GM21529 (cell line): Measurements from ENCODE around the gene KRTAP2-3.
"Not testable (repeated sequence)": the region's sequence is repeated elsewhere in the genome, so short reads cannot be mapped to it uniquely, and the experiment has no call there.

Experiments
- ATAC-seq: cut with Tn5 transposase; IDR thresholded peaks from one replicate; pipeline ENCODE4 v1.9.1; 2021; ENCODE audit not compliant: unreplicated experiment

The KRTAP2-3 gene

DNA sequence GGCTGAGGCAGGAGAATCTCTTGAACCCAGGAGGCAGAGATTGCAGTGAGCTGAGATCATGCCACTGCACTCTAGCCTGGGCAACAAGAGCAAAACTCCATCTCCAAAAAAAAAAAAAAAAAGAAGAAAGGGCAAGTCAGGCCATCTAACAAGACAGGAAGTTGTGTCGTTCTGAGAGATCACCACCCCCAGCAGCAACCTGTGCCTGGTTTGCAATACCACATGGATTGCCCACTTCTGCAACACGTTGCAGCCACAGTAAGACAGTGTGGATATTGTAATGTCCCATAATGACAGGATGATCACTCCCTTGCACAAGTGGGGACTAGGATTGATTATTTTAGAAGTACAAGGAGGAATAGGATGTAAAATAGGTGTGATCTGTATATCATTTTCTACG is 9.1 kb upstream of the KRTAP2-3 start:
- no peak for ATAC-seq

DNA sequence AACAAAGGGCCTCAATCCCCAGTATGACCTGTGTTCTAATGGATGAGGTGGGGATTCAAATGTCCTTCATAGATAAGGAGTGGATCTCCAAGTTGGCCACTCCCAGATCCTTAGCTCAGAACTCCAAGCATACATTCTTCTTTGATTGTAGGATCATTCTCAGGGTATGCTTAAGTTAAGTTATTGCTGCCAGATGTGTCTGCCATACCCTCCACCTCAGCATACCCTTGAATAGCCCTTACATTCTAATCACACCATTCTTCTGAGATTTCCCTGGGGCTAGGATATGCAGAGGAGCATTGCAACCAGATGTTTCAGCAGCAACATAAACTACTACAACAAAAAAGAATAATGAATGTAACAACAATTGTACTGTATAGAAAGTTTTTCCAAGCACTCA is 7.4 kb upstream of the KRTAP2-3 start:
- no peak for ATAC-seq

DNA sequence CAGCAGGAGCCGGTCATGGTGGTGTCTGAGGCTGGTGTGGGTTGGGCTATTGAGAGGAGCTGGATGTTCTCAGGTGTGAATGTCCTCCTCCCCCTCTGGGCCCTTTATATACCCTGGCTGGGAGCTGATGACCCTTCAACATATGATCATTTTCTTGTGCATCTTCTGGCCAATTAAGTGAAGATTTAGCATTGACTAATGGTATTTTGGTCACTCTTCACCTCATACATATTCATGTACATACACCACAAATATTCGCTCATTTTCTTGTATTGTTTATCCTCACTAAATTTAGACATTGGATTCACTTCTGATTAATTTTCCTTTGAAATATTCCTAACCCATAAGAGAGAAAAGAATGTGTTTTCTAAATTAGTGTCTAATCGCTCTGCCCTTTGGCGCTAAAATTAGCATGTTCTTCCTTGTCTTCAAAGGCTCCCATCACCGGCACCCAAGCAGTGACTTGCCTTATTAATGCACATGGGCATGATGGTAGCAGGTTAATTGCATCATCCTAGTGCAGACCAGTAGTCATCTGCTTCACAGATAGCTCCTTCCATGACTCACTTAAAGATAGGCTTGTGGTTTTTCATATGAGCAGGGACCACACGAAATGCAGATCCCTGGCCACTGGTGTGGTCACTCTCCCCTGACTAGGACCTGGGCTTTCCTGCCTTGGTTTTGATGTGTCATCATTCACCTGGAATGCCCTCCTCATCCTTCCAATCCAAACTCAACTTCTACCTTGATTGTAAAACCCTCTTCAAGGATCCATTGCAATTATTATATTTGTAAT is 6.1 kb upstream of the KRTAP2-3 start, which contains the start of gene KRTAP2-4:
Gene KRTAP2-4 (minus strand): TSS at position 51 of the 796 bp plus-strand sequence. CDS start 34 bp downstream, at position 17.
- no peak for ATAC-seq

DNA sequence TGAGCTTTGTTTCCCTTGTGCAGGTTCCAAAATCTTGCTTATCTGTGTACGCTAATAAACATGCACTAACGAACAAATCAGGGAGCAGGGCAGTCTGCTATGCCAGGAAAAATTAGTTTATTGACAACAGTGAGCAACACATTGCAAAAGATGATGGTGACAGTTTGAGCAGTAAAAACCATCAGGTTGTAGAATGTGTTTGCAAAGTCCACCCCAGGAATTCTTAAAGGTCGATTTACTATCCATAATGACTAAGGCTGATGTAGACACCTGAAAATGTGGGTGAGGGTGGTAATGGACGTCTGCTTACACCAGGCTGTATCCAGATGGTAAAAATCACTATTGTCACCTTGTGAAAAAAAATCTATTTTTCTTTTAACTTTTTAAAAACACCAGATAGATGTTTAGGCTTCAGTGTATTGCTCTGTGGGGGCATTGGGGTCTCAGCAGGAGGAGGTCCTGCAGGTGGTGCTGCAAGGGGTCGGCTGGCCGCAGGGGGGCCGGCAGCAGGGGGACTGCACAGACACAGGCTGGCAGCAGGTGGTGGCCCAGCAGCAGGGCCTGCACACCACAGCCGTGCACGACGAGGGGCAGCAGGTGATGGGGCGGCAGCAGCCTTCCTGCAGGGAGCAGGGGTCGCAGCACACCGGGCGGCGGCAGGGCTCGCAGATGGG is 5.2 kb upstream of the KRTAP2-3 start:
- ATAC-seq = not testable (repeated sequence)

DNA sequence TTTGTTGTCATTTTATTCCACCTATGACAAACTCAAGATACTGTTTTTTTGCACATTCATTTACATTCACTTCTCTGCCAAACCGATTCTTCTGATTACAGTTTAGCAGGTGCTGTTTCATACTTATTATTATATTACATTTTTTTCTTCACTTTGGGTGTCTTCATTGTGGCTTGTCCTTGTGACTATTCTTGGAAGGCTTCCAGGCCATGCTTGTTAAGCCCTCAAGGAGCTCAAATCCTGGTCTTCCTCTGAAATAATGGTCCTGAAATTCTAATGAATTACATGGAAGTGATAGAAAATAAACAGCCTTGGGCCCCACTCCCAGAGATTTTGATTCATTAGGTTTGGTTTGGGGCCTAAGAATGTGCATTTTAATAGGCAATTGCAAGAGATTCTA is 4.4 kb upstream of the KRTAP2-3 start:
- no peak for ATAC-seq

DNA sequence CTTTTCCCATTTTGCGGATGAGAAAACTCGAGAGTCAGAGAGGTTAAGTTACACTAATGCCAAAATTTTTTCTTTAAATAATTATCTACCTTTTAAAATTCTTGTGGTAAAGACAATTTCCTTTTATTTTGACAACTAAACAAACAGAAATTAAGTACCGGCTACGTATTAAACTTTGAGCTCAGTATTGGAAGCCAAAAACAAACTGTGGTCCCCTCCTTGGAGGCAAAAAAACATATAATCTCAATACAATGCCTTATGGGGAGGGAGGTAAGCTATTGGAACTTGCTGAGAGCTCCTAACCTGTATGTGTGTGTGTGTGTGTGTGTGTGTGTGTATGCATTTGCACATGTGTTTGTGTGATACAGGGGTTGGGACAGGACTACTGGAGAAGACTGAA is 3.5 kb upstream of the KRTAP2-3 start:
- ATAC-seq = no peak

DNA sequence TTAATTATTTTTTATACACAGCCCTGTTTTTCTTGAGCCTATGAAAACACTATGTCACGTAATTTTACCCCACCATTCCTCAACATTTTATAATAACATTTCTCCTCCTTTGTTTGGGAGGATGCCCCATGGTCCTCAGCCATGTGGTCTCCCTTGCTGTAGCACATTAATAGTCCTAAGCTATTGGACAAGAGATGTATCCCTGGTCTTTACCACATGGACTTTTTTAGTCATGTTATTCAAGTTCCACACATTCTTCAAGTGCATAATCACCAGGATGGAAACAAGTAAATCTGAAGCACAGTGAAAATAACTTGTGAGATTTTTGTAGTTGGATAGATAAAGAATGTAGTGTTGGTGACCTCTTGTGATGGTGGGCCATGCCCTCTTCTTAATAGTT is 2.0 kb upstream of the KRTAP2-3 start:
- no peak for ATAC-seq

DNA sequence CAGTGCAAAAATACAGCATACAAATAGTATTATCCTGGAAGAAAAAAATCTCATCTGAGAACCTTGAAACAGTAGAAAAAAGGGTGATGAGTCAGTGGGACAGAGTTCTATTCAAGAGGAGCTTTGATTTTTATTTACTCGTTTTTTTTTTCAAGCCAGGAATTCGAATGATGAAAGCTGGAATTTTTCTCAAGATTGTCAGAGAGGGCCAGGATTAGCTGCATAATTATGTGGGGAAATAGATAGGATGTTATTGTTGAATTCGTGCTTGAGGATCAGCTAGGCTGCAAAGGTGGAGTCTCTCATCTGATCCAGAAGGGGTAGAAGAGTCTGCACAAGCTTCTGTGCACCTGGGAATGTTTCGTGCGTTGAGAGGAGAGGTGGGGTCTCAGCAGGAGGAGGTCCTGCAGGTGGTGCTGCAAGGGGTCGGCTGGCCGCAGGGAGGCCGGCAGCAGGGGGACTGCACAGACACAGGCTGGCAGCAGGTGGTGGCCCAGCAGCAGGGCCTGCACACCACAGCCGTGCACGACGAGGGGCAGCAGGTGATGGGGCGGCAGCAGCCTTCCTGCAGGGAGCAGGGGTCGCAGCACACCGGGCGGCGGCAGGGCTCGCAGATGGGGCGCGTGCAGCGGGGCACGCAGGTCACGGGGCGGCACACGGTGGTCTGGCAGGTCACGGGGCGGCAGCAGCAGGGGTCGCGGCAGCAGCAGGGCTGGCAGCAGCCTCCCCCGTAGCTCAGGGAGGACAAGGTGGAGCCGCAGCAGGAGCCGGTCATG is 450 bp downstream of the KRTAP2-3 start:
- ATAC-seq = not testable (repeated sequence)

DNA sequence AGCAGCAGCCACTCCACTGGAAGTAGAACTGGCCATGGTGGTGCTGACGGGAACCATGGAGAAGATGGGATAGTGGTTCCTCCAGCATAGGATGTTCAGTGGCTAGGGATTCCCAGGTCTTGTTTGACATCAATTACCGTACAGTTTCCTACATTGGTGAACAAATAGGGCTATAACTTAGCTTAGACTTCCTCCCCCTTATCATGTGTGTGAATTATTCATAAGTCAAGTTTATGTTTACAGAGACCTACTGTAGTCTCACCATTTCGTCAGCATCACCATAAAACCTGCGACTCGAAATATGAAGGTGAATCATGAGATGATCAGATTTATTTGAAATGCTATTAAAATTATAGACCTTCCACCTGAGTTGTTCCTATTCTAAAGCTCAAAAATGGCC is 1.2 kb downstream of the KRTAP2-3 start:
- ATAC-seq = no peak

DNA sequence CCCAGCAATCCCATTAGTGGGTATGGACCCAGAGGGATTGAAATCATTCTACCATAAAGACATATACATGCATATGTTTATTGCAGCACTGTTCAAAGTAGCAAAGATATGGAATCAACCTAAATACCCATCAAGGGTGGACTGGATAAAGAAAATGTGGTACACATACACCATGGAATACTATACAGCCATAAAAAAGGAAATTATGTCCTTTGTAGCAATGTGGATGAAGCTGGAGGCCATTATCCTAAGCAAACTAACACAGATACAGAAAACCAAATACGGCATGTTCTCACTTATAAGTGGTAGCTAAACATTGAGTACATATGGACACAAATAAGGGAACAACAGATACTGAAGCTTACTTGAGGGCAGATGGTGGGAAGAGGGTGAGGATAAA is 2.4 kb downstream of the KRTAP2-3 start:
- no peak for ATAC-seq

DNA sequence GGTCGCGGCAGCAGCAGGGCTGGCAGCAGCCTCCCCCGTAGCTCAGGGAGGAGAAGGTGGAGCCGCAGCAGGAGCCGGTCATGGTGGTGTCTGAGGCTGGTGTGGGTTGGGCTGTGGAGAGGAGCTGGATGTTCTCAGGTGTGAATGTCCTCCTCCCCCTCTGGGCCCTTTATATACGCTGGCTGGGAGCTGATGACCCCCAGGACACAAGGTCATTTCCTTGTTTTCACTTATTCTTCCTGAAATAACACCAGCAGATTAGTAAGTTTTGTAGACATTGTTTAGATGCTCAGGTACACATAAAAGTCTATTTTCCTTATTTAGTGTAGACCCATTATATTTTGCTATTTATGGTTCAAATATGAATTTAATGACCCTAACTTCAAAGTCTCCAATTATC is 4.8 kb downstream of the KRTAP2-3 start, which contains the start of gene KRTAP2-2:
Gene KRTAP2-2 (minus strand): TSS at position 101 of the 400 bp plus-strand sequence. CDS start 19 bp downstream, at position 82.
- not testable (repeated sequence) for ATAC-seq

DNA sequence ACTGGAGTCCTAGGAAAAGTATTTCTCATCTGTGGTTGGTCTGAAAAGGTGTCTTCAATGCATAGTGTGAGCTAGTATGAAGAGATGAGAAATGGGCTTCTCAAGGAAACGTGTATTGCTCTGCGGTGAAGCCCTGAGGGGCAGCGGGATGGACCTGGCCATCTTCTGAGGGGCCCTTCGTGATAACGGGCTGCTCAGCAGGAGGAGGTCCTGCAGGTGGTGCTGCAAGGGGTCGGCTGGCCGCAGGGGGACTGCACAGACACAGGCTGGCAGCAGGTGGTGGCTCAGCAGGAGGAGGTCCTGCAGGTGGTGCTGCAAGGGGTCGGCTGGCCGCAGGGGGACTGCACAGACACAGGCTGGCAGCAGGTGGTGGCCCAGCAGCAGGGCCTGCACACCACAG is 5.4 kb downstream of the KRTAP2-3 start:
- not testable (repeated sequence) for ATAC-seq

DNA sequence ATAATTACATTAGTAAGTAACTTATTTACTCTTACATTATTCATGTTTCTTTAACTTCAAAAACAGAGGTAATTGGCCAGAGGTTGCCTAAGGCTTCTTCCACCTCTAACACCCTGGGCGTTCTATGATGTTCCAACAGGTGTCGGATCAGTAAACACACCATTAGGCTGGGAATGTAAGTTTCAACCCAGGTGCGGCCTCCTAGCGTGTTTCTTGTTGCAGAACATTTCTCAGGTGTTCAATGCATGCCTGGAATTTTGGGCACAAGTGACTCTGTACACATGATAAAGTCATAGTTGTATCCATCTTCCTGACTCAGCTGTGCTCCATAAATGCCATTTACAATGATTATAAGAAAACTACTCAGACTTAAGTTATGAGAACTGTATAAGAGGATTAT is 5.9 kb downstream of the KRTAP2-3 start:
- no peak for ATAC-seq

DNA sequence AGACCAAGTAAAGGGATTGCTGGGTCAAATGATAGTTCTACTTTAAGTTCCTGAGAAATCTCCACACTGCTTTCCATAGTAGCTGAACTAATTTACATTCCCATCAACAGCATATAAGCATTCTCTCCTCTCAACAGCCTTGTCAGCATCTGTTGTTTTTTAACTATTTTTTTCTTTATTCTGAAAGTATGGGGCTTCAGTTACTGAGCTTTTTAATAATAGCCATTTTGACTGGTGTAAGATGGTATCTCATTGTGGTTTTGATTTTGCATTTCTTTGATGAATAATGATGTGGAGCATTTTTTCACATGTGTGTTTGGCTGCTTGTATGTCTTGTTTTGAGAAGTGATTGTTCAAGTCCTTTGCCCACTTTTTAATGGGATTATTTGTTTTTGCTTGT is 7.3 kb downstream of the KRTAP2-3 start:
- ATAC-seq = no peak

DNA sequence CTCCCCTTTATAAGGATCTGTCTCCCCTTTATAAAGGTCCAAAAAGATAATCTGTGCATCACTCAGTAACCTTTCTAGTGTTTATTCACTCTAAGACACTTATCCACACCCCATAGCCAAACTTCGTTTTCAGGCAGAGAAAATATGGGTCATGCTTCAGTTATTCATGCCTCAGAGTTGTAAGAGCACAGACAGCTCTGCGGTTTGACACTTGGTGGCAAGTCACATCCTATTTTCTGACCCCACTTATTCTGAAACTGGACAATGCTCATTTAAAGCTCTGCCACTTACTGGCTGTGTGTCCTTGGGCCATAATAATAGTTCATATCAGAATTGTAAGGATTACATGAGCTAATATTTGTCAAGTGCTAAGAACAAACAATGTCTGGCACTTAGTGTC is 10.8 kb downstream of the KRTAP2-3 start:
- no peak for ATAC-seq

DNA sequence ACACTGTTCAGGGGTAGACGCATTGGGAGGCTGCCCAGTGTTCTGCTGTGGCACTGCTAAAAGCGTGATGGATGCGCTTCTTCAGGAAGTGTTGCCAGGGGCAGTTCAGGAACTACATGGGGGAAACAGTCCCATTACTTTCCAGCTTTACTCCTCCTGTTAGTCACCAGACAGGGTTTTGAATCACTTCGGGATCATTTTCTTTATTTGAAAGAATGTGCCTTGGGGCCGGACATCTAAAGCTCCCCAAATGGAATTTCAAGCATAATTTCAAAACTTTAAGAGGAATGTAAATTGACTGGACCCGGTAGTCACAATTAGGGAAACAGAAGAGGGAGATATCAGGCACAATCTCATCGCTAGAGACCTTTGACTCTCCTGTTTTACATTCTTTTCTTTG is 11.5 kb downstream of the KRTAP2-3 start:
- ATAC-seq = no peak

DNA sequence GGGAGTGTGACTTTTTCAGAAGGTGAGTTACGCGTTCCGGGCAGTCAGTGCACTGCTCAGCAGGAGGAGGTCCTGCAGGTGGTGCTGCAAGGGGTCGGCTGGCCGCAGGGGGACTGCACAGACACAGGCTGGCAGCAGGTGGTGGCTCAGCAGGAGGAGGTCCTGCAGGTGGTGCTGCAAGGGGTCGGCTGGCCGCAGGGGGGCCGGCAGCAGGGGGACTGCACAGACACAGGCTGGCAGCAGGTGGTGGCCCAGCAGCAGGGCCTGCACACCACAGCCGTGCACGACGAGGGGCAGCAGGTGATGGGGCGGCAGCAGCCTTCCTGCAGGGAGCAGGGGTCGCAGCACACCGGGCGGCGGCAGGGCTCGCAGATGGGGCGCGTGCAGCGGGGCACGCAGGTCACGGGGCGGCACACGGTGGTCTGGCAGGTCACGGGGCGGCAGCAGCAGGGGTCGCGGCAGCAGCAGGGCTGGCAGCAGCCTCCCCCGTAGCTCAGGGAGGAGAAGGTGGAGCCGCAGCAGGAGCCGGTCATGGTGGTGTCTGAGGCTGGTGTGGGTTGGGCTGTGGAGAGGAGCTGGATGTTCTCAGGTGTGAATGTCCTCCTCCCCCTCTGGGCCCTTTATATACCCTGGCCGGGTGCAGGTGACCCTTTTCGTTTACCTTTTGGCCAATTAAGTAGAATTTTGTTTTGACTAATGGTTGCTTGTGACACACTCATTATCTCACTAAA is 13.0 kb downstream of the KRTAP2-3 start, which contains the start of gene KRTAP2-1:
Gene KRTAP2-1 (minus strand): TSS at position 582 of the 731 bp plus-strand sequence. CDS start 49 bp downstream, at position 533.
- not testable (repeated sequence) for ATAC-seq

DNA sequence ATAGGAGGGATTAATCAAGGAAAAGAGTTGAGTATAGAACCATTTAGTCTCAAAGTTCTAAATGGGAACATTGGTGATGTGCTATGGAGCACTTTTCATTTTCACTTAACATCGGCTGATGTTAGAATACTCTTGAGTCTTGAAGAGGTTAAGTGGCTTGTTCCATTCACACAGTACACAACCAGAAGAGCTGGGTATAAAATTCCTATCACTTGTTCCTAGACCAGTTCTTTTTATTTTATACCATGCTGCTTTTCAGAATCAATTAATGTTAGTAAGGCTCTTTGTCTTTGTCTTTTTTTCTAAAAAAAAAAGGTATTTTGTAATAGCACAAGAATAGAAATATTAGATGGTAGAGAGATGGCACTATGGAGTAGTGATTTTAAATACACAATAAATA is 17.0 kb downstream of the KRTAP2-3 start:
- no peak for ATAC-seq

DNA sequence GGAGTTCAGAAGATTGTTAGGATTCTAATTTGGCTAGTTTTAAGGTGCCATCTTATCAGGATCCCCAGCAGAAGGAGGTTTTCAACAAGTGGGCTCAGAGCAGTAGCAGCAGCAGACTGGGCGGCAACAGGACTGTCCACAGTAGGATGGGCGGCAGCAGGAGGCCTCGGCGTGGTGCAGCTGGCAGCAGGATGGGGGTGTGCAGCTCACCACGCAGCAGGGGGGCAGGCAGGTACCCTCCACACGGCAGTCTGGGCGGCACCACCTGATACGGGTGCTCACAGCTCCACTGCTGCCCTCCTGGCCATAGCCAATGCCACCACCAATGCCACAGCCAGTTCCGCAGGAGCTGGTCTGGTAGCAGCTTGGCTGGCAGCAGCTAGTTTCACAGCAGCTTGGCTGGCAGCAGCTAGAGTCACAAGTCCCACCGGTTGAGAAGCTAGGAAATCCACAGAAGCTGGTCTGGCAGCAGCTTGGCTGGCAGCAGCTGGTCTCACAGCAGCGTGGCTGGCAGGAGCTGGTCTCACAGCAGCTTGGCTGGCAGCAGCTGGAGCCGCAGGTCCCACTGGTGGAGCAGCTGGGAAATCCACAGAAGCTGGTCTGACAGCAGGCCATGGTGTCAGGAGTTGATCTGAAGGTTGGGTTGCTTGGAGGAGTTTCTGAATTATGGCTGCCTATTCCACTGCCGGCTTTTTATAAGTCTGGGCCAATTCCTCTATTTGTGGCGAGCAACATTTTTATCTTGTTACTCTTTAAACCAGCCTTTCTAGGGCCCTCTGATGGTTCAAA is 18.9 kb downstream of the KRTAP2-3 start, which contains the start of gene KRTAP1-1:
Gene KRTAP1-1 (minus strand): TSS at position 668 of the 789 bp plus-strand sequence. CDS start 53 bp downstream, at position 615.
- not testable (repeated sequence) for ATAC-seq
